Fibroblast of lung (primary cell): Measurements from ENCODE around the gene BAX.

Source experiments
- CTCF ChIP-seq, 2 donors: IDR thresholded peaks in 1 of 2; conservative IDR thresholded peaks in 1 of 2; 1 replicate in 1 of 2; 2 replicates in 1 of 2; pipeline ENCODE4 v1.5.1; 2011 to 2012; ENCODE audit warnings: low read length in 2 of 2, control low read depth in 1 of 2, inconsistent platforms in 1 of 2, low read depth in 1 of 2, mild to moderate bottlenecking in 1 of 2
- EZH2 ChIP-seq: IDR thresholded peaks from 2 replicates; pipeline ENCODE4 v1.5.1; 2012; ENCODE audit warnings: low read length, control low read depth, mild to moderate bottlenecking; ENCODE audit errors: missing control alignments

GRCh38 chr19:48969276-48970138, 14.8 kb downstream of the BAX start:
- TF ChIP-seq EZH2 (no peak), CTCF (conservative IDR thresholded peaks at IDR 0.05 in 1 of 2, IDR thresholded peaks at IDR 0.05 in 1 of 2; ENCODE audit: low read depth in 1 of 2, low read length in 2 of 2) (no peak)
